CD4-positive, alpha-beta T cell treated with Interleukin-12 subunit alpha and Interleukin-12 subunit beta, for 1 hour (primary cell): Measurements from ENCODE around the gene AP4S1.
A peak's percentile ranks its signal among the peaks of the same experiment; 100 is the strongest.
"Not testable (repeated sequence)": the region's sequence is repeated elsewhere in the genome, so short reads cannot be mapped to it uniquely, and the experiment has no call there.

Source experiments
- DNase-seq: peaks from one replicate; pipeline ENCODE4 v3.0.0-alpha.2; 2020

The AP4S1 gene

GRCh38 chr14:31025367-31026076, at the start of gene AP4S1:
Gene AP4S1 (plus strand): TSS chr14:31025649. CDS start chr14:31066197, 40,548 bp downstream.
- DNase-seq: peak; percentile 55

GRCh38 chr14:30977752-30978151, 47.7 kb upstream of the AP4S1 start:
- no peak for DNase-seq

- DNase-seq: peak; percentile 74
Measured at GRCh38 chr14:30980106-30980704, 45.2 kb upstream of the AP4S1 start.

GRCh38 chr14:30980980-30981379, 44.5 kb upstream of the AP4S1 start:
- no peak for DNase-seq

GRCh38 chr14:30982533-30982932, 42.9 kb upstream of the AP4S1 start:
- no peak for DNase-seq

- DNase-seq: no peak
Measured at GRCh38 chr14:30983858-30984257, 41.6 kb upstream of the AP4S1 start.

GRCh38 chr14:30985796-30986195, 39.7 kb upstream of the AP4S1 start:
- no peak for DNase-seq

- DNase-seq: no peak
Measured at GRCh38 chr14:30988509-30988908, 36.9 kb upstream of the AP4S1 start.

- no peak for DNase-seq
Measured at GRCh38 chr14:30990770-30991169, 34.7 kb upstream of the AP4S1 start.

GRCh38 chr14:30991408-30991807, 34.0 kb upstream of the AP4S1 start:
- DNase-seq: no peak

GRCh38 chr14:30993071-30993470, 32.4 kb upstream of the AP4S1 start:
- no peak for DNase-seq

- DNase-seq: no peak
Measured at GRCh38 chr14:30994681-30995620, 30.5 kb upstream of the AP4S1 start.

GRCh38 chr14:30995689-30996088, 29.8 kb upstream of the AP4S1 start:
- DNase-seq: no peak

GRCh38 chr14:30996892-30997659, 28.4 kb upstream of the AP4S1 start:
- DNase-seq: no peak

- no peak for DNase-seq
Measured at GRCh38 chr14:30998100-30998706, 27.2 kb upstream of the AP4S1 start.

GRCh38 chr14:30999038-30999773, 26.2 kb upstream of the AP4S1 start:
- DNase-seq: no peak

- no peak for DNase-seq
Measured at GRCh38 chr14:31000629-31001338, 24.7 kb upstream of the AP4S1 start.

GRCh38 chr14:31001339-31001658, 24.1 kb upstream of the AP4S1 start:
- no peak for DNase-seq

- no peak for DNase-seq
Measured at GRCh38 chr14:31003284-31003683, 22.2 kb upstream of the AP4S1 start.

- DNase-seq: not testable (repeated sequence)
Measured at GRCh38 chr14:31004007-31004406, 21.4 kb upstream of the AP4S1 start.

- no peak for DNase-seq
Measured at GRCh38 chr14:31006703-31007102, 18.7 kb upstream of the AP4S1 start.
